ENCODE data around the gene CCDC178.

CCDC178 gene

GRCh38 chr18:33440060-33441043 is at the start of gene CCDC178:
Gene CCDC178, minus strand, starts transcription at chr18:33440721. Its CDS starts 28,633 bp downstream, at chr18:33412088.
- Histone ChIP-seq H3K4me3 (ENCODE audit: severe bottlenecking) (no peak within 1 kb of the TSS), H3K36me3 (ENCODE audit: low read depth) (no peaks in the 10 kb centered on the region), H3K4me1 (ENCODE audit: insufficient read depth, poor library complexity, severe bottlenecking) (no peaks in the 10 kb centered on the region), H3K27me3 (ENCODE audit: insufficient read depth, poor library complexity, severe bottlenecking) (peaks cover 40% of the 10 kb centered on the region), H3K9me3 (ENCODE audit: severe bottlenecking) (no peaks in the 10 kb centered on the region), H3K27ac (ENCODE audit: poor library complexity, severe bottlenecking) (no peak within 1 kb of the TSS)
- TF ChIP-seq CTCF (IDR thresholded peaks at IDR 0.05; ENCODE audit: poor library complexity, severe bottlenecking), result peak; percentile 31
- ATAC-seq (ENCODE audit: low read depth), result peak; percentile 64
- no peak for DNase-seq (ENCODE audit: low spot score)

GRCh38 chr18:33483908-33484307 is 43.4 kb upstream of the CCDC178 start:
- Histone ChIP-seq H3K9me3 (ENCODE audit: severe bottlenecking) (no peaks in the 10 kb centered on the region), H3K36me3 (ENCODE audit: low read depth) (no peaks in the 10 kb centered on the region), H3K4me1 (ENCODE audit: insufficient read depth, poor library complexity, severe bottlenecking) (no peaks in the 10 kb centered on the region), H3K27ac (ENCODE audit: poor library complexity, severe bottlenecking) (no peak overlapping the region), H3K27me3 (ENCODE audit: insufficient read depth, poor library complexity, severe bottlenecking) (no peaks in the 10 kb centered on the region), H3K4me3 (ENCODE audit: severe bottlenecking) (no peak overlapping the region)
- TF ChIP-seq CTCF (IDR thresholded peaks at IDR 0.05; ENCODE audit: poor library complexity, severe bottlenecking), result no peak
- DNase-seq (ENCODE audit: low spot score) (no peak), ATAC-seq (ENCODE audit: low read depth) (no peak)

- ATAC-seq (ENCODE audit: low read depth) (no peak), DNase-seq (ENCODE audit: low spot score) (no peak)
- Histone ChIP-seq H3K27ac (ENCODE audit: poor library complexity, severe bottlenecking) (no peak overlapping the region), H3K4me3 (ENCODE audit: severe bottlenecking) (no peak overlapping the region), H3K4me1 (ENCODE audit: insufficient read depth, poor library complexity, severe bottlenecking) (no peaks in the 10 kb centered on the region), H3K27me3 (ENCODE audit: insufficient read depth, poor library complexity, severe bottlenecking) (peaks cover 3% of the 10 kb centered on the region), H3K9me3 (ENCODE audit: severe bottlenecking) (no peaks in the 10 kb centered on the region), H3K36me3 (ENCODE audit: low read depth) (no peaks in the 10 kb centered on the region)
- no peak for TF ChIP-seq CTCF (IDR thresholded peaks at IDR 0.05; ENCODE audit: poor library complexity, severe bottlenecking)
Measured at GRCh38 chr18:33472509-33472908, 32.0 kb upstream of the CCDC178 start.

- TF ChIP-seq CTCF (IDR thresholded peaks at IDR 0.05; ENCODE audit: poor library complexity, severe bottlenecking), result no peak
- Histone ChIP-seq H3K27me3 (ENCODE audit: insufficient read depth, poor library complexity, severe bottlenecking) (peaks cover 3% of the 10 kb centered on the region), H3K36me3 (ENCODE audit: low read depth) (no peaks in the 10 kb centered on the region), H3K4me3 (ENCODE audit: severe bottlenecking) (no peak overlapping the region), H3K27ac (ENCODE audit: poor library complexity, severe bottlenecking) (no peak overlapping the region), H3K9me3 (ENCODE audit: severe bottlenecking) (no peaks in the 10 kb centered on the region), H3K4me1 (ENCODE audit: insufficient read depth, poor library complexity, severe bottlenecking) (no peaks in the 10 kb centered on the region)
- 0 out of 3 replicates have a peak, but pooled peaks have one; percentile 12 for ATAC-seq (ENCODE audit: low read depth)
- no peak for DNase-seq (ENCODE audit: low spot score)
Measured at GRCh38 chr18:33470216-33470615, 29.7 kb upstream of the CCDC178 start.

GRCh38 chr18:33469699-33470098 is 29.2 kb upstream of the CCDC178 start:
- ATAC-seq (ENCODE audit: low read depth) (no peak), DNase-seq (ENCODE audit: low spot score) (no peak)
- no peaks in the 10 kb centered on the region for H3K9me3 ChIP-seq (ENCODE audit: severe bottlenecking)
- H3K36me3 ChIP-seq (ENCODE audit: low read depth), result no peaks in the 10 kb centered on the region
- TF ChIP-seq CTCF (IDR thresholded peaks at IDR 0.05; ENCODE audit: poor library complexity, severe bottlenecking), result no peak
- no peaks in the 10 kb centered on the region for H3K4me1 ChIP-seq (ENCODE audit: insufficient read depth, poor library complexity, severe bottlenecking)
- peaks cover 3% of the 10 kb centered on the region for H3K27me3 ChIP-seq (ENCODE audit: insufficient read depth, poor library complexity, severe bottlenecking)
- no peak overlapping the region for H3K27ac ChIP-seq (ENCODE audit: poor library complexity, severe bottlenecking)
- no peak overlapping the region for H3K4me3 ChIP-seq (ENCODE audit: severe bottlenecking)
